GM12878 (cell line): ENCODE data around the gene TACC3. TPM values are rescaled to one million over a fixed set of nuclear protein-coding genes. Genes with fewer than 3 reads are reported as not detected.

Experiments used
- ATAC-seq: fragments of 200-7000 bp; cut with Tn5 transposase; 3 replicates; pipeline ENCODE4 v1.9.1; 2020; ENCODE audit warnings: mild to moderate bottlenecking, moderate library complexity
- BruUV-seq: library from RNA; stranded (reverse); fragments of 400-500 nt; replicated peaks from 2 replicates; lab custom pipeline; 2021; lab: Mats Ljungman, UMichigan
- CTCF ChIA-PET: fragments of 300-600 bp; sonication (Branson Sonifier 250); formaldehyde crosslinking; extraction: SDS; loops from one replicate; lab custom pipeline; 2021; ENCODE audit warnings: inconsistent platforms; lab: Yijun Ruan, JAX
- POLR2A ChIA-PET: fragments of 350-600 bp; formaldehyde crosslinking; extraction: SDS; loops from one replicate; lab custom pipeline; 2021; ENCODE audit warnings: inconsistent platforms; lab: Charles Lee
- RAD21 ChIA-PET: fragments of 300-600 bp; sonication (Branson Sonifier 250); formaldehyde crosslinking; loops from one replicate; lab custom pipeline; 2023; ENCODE audit warnings: antibody characterized with exemption; ENCODE audit not compliant: unreplicated experiment; lab: Charles Lee
- SMC1A ChIA-PET: fragments of 300-600 bp; sonication (Branson Sonifier 250); formaldehyde crosslinking; loops from one replicate; lab custom pipeline; 2023; ENCODE audit not compliant: unreplicated experiment, uncharacterized antibody; lab: Charles Lee
- DNase-seq: peaks from one replicate; pipeline ENCODE4 v3.0.0-alpha.2; 2011; ENCODE audit warnings: low read depth, low spot score
- FAIRE-seq: peaks from 3 replicates; lab custom pipeline; 2011; peaks lifted over from hg19 to GRCh38; lab: Jason Lieb, UNC
- H2AFZ ChIP-seq: 2 replicates; pipeline ENCODE4 v1.6.0; 2011; ENCODE audit warnings: low read depth, low read length, control low read depth; ENCODE audit not compliant: control insufficient read depth
- H3K27ac ChIP-seq: 2 replicates; pipeline ENCODE4 v1.5.1; 2011; ENCODE audit warnings: control low read depth; ENCODE audit not compliant: control insufficient read depth, insufficient read depth
- H3K27me3 ChIP-seq, 2 experiments: replicated peaks in 1 of 2; 2 replicates each; pipeline versions ENCODE4 v1.6.0 to v1.6.1; 2011; ENCODE audit warnings: low read length in 1 of 2; ENCODE audit not compliant: control insufficient read depth in 2 of 2, insufficient read depth in 2 of 2
- H3K36me3 ChIP-seq, 2 experiments: 2 replicates each; pipeline ENCODE4 v1.5.1; 2011; ENCODE audit warnings: low read length in 1 of 2; ENCODE audit not compliant: control insufficient read depth in 2 of 2, insufficient read depth in 2 of 2
- H3K4me1 ChIP-seq: 2 replicates; pipeline ENCODE4 v1.6.1; 2011; ENCODE audit warnings: mild to moderate bottlenecking, low read length, moderate library complexity, mixed read lengths; ENCODE audit not compliant: control insufficient read depth, insufficient read depth
- H3K4me2 ChIP-seq: 2 replicates; pipeline ENCODE4 v1.6.0; 2011; ENCODE audit warnings: control low read depth; ENCODE audit not compliant: control insufficient read depth, insufficient read depth
- H3K4me3 ChIP-seq: fragments of 200-600 bp; sonication (generic); 2 replicates; pipeline ENCODE4 v1.5.1; 2016
- H3K79me2 ChIP-seq: 2 replicates; pipeline ENCODE4 v1.6.0; 2011; ENCODE audit warnings: low read length; ENCODE audit not compliant: control insufficient read depth, insufficient read depth
- H3K9ac ChIP-seq: 2 replicates; pipeline ENCODE4 v1.8.0; 2011; ENCODE audit warnings: low read length, control low read depth, mixed read lengths; ENCODE audit not compliant: control insufficient read depth, insufficient read depth
- H3K9me3 ChIP-seq: replicated peaks from 3 replicates; pipeline ENCODE4 v1.5.1; 2011; ENCODE audit warnings: mild to moderate bottlenecking, low read length; ENCODE audit not compliant: control insufficient read depth, insufficient read depth
- H4K20me1 ChIP-seq: 2 replicates; pipeline ENCODE4 v1.6.0; 2011; ENCODE audit not compliant: control insufficient read depth, insufficient read depth
- BCLAF1 ChIP-seq: fragments of 450-650 bp; IDR thresholded peaks from 2 replicates; pipeline ENCODE4 v1.6.1; 2017; ENCODE audit warnings: antibody characterized with exemption, mild to moderate bottlenecking, moderate library complexity
- EED ChIP-seq: sonication (generic); IDR thresholded peaks from 2 replicates; pipeline ENCODE4 v1.6.1; 2016; ENCODE audit warnings: antibody characterized with exemption, low read depth
- MYC ChIP-seq: IDR thresholded peaks from 2 replicates; pipeline ENCODE4 v1.6.1; 2011; ENCODE audit warnings: mild to moderate bottlenecking, low read length, moderate library complexity, inconsistent platforms; ENCODE audit not compliant: insufficient read depth, insufficient replicate concordance, insufficient read length, severe bottlenecking
- PAX8 ChIP-seq: fragments of 450-650 bp; IDR thresholded peaks from 2 replicates; pipeline ENCODE4 v1.6.1; 2017; ENCODE audit warnings: mild to moderate bottlenecking, moderate library complexity
- PBX3 ChIP-seq: IDR thresholded peaks from 2 replicates; pipeline ENCODE4 v1.6.1; 2011; ENCODE audit warnings: mild to moderate bottlenecking, low read depth, low read length, moderate library complexity; ENCODE audit not compliant: insufficient replicate concordance
- RAD51 ChIP-seq: fragments of 450-650 bp; IDR thresholded peaks from 2 replicates; pipeline ENCODE4 v1.6.1; 2016; ENCODE audit warnings: moderate library complexity, mild to moderate bottlenecking, inconsistent platforms
- WGBS: methylation state at CpG from one replicate; pipeline ENCODE4 v1.1.6; 2016; ENCODE audit warnings: low lambda C conversion rate; ENCODE audit not compliant: insufficient replicate concordance, insufficient coverage; ENCODE audit errors: missing lambda C conversion rate; 5-methylcytosine and 5-hydroxymethylcytosine counted together
- in situ Hi-C: fragments of 300-500 bp; cut with MboI; formaldehyde crosslinking; loops from 9 replicates; pipeline ENCODE4 v1.14.3; 2018; ENCODE audit warnings: mixed read lengths
- intact Hi-C: fragments of 100-400 bp; cut with micrococcal nuclease; formaldehyde crosslinking; loops from one replicate; pipeline ENCODE4 v1.14.2; 2022; ENCODE audit not compliant: unreplicated experiment
- polyA plus RNA-seq, 11 experiments: library from polyadenylated mRNA; depleted of rRNA in 4 of 11; unstranded in 6 of 11; stranded (reverse) in 5 of 11; fragments of >200 nt; fragmentation: Nextera tagmentation in 4 of 11; fragmentation: Illumina TruSeq in 1 of 11; extraction: Ambion mirVana in 4 of 11; extraction: Trizol in 1 of 11; gene quantifications; 1 replicate in 1 of 11; 2 replicates in 10 of 11; pipeline versions ENCODE4 v1.2.1 to v1.2.3, GENCODE V29; 2011 to 2016; ENCODE audit warnings: inconsistent platforms in 2 of 11, missing spikeins in 2 of 11, low read depth in 1 of 11
- total RNA-seq, 4 experiments: library from RNA; depleted of rRNA in 3 of 4; stranded (reverse); fragments of >200 nt in 3 of 4; fragmentation: Illumina TruSeq in 1 of 4; extraction: Trizol in 1 of 4; gene quantifications; 2 replicates each; pipeline versions ENCODE4 v1.2.1 to v1.2.3, GENCODE V29; 2013 to 2021
- TF ChIP-seq, protein P1 (sequence below): fragments of 150-350 bp; IDR thresholded peaks from 2 replicates; pipeline ENCODE4 v1.6.1; 2014; ENCODE audit warnings: mild to moderate bottlenecking, low read depth, low read length

TACC3 gene
- total and polyA plus RNA-seq, 10 of the 15 experiments (the other 5 are each of a cell fraction or from before 2014, with no cell fraction given), result 2.8 to 121 (median 73.3) TPM

- H3K4me1 ChIP-seq, result no peaks in the 10 kb centered on the region
- H4K20me1 ChIP-seq, result no peaks in the 10 kb centered on the region
- H3K27ac ChIP-seq, result no peak overlapping the region
- RAD21 ChIA-PET, result interaction anchor here (1.8 kb wide), 1 partner anchor 147 kb away, joined by 7 read pairs; no protein-coding TSS in a partner anchor
- H2AFZ ChIP-seq, result no peak overlapping the region
- H3K9me3 ChIP-seq, result no peaks in the 10 kb centered on the region
- POLR2A ChIA-PET, result interaction anchor here (0.8 kb wide), 1 partner anchor 149 kb away, joined by 4 read pairs; no protein-coding TSS in a partner anchor
- SMC1A ChIA-PET, result no interaction called here
- H3K4me3 ChIP-seq, result no peak overlapping the region
- H3K4me2 ChIP-seq, result no peak overlapping the region
- no TSS peak for BruUV-seq
- ATAC-seq (no peak), FAIRE-seq (no peak), DNase-seq (no peak)
- in situ Hi-C loops, result no loop called here
- no peaks in the 10 kb centered on the region for H3K27me3 ChIP-seq
- H3K79me2 ChIP-seq, result no peaks in the 10 kb centered on the region
- WGBS, result 38% methylated on average over 8 of the region's 8 CpGs
- intact Hi-C loops, result no loop called here
- H3K9ac ChIP-seq, result no peak overlapping the region
- TF ChIP-seq, protein P1, sequence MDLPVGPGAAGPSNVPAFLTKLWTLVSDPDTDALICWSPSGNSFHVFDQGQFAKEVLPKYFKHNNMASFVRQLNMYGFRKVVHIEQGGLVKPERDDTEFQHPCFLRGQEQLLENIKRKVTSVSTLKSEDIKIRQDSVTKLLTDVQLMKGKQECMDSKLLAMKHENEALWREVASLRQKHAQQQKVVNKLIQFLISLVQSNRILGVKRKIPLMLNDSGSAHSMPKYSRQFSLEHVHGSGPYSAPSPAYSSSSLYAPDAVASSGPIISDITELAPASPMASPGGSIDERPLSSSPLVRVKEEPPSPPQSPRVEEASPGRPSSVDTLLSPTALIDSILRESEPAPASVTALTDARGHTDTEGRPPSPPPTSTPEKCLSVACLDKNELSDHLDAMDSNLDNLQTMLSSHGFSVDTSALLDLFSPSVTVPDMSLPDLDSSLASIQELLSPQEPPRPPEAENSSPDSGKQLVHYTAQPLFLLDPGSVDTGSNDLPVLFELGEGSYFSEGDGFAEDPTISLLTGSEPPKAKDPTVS, result no peak
- TF ChIP-seq MYC (no peak), BCLAF1 (no peak), PBX3 (no peak), RAD51 (no peak), PAX8 (no peak), EED (no peak)
- CTCF ChIA-PET, result interaction anchor here (1.8 to 2.5 kb wide), 2 partner anchors 58 to 147 kb away, joined by 8 to 11 read pairs; no protein-coding TSS in a partner anchor
- no peaks in the 10 kb centered on the region for H3K36me3 ChIP-seq
Measured at GRCh38 chr4:1751919-1752283, 30.6 kb downstream of the TACC3 start.
